LNCAP (cell line): ENCODE measurements around the gene KRTAP12-4.

Experiments
- CTCF ChIP-seq: fragments of 450-650 bp; IDR thresholded peaks from 2 replicates; pipeline ENCODE4 v1.5.1; 2017; ENCODE audit warnings: mild to moderate bottlenecking

Gene KRTAP12-4

GRCh38 chr21:44694776-44695175 lies 40.3 kb upstream of the KRTAP12-4 start:
- no peak for TF ChIP-seq CTCF

- no peak for TF ChIP-seq CTCF
These were observed 38.5 kb upstream of the KRTAP12-4 start for GRCh38 chr21:44692798-44693512.

GRCh38 chr21:44691686-44692085 lies 37.2 kb upstream of the KRTAP12-4 start:
- TF ChIP-seq CTCF: no peak

GRCh38 chr21:44687671-44688070 lies 33.2 kb upstream of the KRTAP12-4 start:
- TF ChIP-seq CTCF: no peak

- no peak for TF ChIP-seq CTCF
These were observed 32.5 kb upstream of the KRTAP12-4 start for GRCh38 chr21:44686843-44687561.

- no peak for TF ChIP-seq CTCF
These were observed 31.7 kb upstream of the KRTAP12-4 start for GRCh38 chr21:44686000-44686781.

GRCh38 chr21:44684483-44684882 lies 30.0 kb upstream of the KRTAP12-4 start:
- no peak for TF ChIP-seq CTCF
